Activated gamma-delta T cell (primary cell): ENCODE measurements around the gene TAF6L.
"Not testable (repeated sequence)": the region's sequence is repeated elsewhere in the genome, so short reads cannot be mapped to it uniquely, and the experiment has no call there.

Experiments used
- DNase-seq: peaks from one replicate; lab custom pipeline; 2025; lab: John Stamatoyannopoulos, UW
- total RNA-seq, 2 donors: gene quantifications; one replicate each; lab custom pipeline; 2026; lab: John Stamatoyannopoulos, UW

The TAF6L gene, protein sequence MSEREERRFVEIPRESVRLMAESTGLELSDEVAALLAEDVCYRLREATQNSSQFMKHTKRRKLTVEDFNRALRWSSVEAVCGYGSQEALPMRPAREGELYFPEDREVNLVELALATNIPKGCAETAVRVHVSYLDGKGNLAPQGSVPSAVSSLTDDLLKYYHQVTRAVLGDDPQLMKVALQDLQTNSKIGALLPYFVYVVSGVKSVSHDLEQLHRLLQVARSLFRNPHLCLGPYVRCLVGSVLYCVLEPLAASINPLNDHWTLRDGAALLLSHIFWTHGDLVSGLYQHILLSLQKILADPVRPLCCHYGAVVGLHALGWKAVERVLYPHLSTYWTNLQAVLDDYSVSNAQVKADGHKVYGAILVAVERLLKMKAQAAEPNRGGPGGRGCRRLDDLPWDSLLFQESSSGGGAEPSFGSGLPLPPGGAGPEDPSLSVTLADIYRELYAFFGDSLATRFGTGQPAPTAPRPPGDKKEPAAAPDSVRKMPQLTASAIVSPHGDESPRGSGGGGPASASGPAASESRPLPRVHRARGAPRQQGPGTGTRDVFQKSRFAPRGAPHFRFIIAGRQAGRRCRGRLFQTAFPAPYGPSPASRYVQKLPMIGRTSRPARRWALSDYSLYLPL
- 27.9 to 36.1 reads per million in 2 donors for total RNA-seq

DNA sequence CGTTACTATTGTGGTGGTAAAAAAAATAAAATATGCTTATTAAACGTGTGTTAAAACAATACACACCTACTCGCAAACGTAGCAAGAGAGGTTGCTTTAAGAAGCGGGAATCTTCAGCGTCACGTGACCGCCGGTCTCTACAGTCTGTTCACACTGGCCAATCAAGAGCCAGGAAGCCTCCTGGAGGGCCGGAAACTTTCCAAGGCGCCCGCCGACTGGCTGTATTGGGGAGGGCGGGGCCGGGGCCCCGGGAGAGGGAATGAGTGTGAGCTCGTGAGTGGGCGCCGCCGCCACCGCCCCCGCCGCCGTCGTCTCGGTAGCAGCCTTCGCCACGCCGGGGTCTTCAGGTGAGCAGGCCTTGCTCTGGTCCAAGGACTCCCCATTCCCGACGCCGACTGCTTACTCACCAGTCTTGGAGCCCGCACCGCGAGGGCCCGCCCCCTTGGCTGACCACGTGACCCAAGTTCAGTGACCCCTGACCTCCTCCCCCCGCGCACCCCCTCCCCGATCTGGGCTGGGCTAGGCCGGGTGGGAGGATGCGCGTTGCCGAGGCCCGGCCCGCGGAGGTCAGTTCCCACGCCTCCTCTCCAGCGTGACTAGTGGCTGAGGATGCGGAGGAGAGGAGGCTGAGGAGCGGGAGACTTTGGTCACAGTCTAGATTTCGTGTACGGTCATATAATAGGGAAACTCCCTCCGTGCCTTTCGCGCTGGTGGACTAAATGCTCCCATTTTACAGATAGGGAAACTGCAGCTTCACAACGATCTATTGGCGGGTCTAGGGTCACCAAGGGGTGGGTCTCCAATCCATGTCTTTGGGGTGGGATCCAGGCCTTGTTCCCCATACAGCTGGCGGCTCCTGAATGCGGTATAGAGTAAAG lies at the start of gene TAF6L:
Gene TAF6L (plus strand): TSS at position 253 of the 878 bp plus-strand sequence. CDS start 4,388 bp downstream, outside the sequence.
- DNase-seq, result peak; percentile 85

DNA sequence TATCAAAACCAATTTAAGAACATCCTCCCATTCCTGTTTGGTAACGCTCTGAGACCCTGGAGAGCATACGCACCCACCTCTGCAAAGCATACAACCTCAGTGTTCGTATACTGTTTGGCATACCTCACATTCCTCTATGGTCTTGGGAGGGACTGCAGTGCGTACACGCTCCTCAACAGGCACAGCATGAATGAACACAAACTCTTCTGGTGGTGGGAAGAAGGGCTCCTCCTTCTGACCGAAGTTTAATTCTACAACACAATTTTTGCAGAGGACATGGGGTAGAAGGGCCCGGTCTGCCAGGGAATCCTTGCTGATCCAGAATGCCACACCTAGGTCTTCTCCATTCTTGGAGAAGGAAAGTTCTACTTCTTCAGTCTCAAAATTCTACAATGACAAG lies 49.2 kb upstream of the TAF6L start:
- DNase-seq, result no peak

DNA sequence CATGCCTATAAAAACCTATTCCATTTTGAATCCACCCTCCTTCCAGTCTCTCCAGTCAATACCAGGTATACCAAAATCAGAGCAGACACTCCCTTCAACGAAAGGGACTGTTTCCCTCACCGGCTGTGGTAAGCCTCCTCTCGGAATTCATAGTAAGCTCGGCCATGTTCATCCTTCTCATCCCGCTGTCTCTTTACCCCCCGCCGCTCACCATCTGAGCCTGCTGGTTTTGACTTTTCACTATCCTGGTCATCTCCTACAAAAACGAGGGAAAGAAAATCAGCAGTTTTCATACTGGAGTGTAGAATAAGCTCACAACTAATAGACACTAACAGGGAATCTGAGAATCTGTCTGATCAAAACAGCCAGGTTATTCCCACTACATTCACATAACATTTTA lies 47.0 kb upstream of the TAF6L start:
- DNase-seq, result no peak

DNA sequence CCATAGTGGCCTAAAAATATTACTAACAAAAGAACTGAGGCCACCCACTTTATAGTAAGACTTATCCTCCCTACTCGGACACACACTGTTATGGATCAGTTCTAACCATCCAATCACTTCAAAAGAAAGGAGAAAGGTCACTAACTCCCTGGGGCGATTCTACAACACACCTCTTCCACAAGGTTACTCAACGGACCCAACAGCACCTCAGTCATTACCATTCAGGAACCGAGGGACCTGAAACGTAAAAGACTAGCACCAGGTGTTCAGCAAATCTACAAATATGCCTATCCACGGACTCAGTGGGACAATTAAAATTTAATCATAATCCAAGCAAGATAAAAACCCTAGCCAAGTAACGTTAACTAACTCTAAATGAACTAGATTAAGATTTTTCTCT lies 45.5 kb upstream of the TAF6L start:
- no peak for DNase-seq

DNA sequence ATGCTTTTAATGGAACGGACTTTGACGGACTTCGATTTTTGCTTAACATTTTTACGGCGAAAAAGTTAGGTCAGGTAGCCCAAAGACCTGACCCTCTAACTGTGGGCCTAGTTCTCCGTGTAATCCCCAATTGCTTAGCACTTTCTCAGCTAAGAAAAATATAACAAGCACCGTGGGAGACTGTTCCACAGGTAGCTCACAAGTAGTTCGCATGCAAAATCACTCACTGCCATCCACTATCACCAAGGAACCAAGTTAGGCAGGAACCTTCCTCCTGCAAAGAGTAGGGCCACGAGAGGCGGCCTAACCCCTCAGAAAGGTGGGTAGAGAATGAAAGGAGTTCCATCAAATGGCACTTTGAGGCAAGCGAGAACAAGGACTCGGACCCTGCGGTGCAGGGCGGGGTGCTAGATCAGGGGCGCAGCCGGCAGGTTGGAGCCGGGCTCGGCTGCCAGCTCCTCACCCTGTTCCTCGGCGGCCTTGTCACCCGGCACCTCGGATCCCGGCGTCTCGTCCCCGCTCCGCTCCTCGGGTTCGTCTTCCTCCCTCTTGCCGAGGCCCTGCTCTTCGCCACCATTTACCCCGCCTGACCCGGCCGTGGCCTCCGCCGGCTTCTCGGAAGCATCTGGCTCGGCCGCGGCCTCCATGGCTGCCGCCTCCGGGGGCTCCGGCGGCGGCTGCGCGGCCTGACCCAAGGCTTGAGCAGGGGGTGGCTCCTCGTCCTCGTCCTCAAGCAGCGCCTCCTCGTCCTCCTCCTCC lies 44.9 kb upstream of the TAF6L start:
- no peak for DNase-seq

DNA sequence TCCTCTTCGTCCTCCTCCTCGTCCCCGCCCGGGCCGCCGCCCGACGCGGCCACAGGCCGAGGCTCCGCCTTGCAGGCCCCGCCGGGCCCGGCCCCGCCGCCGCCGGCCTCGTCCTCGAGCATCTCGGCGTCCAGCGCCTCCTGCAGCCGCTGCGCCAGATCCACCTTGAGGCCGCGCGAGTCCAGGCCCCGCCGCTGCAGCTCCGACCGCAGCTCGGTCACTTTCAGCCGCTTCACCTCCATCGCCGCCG lies 44.4 kb upstream of the TAF6L start:
- DNase-seq, result no peak

DNA sequence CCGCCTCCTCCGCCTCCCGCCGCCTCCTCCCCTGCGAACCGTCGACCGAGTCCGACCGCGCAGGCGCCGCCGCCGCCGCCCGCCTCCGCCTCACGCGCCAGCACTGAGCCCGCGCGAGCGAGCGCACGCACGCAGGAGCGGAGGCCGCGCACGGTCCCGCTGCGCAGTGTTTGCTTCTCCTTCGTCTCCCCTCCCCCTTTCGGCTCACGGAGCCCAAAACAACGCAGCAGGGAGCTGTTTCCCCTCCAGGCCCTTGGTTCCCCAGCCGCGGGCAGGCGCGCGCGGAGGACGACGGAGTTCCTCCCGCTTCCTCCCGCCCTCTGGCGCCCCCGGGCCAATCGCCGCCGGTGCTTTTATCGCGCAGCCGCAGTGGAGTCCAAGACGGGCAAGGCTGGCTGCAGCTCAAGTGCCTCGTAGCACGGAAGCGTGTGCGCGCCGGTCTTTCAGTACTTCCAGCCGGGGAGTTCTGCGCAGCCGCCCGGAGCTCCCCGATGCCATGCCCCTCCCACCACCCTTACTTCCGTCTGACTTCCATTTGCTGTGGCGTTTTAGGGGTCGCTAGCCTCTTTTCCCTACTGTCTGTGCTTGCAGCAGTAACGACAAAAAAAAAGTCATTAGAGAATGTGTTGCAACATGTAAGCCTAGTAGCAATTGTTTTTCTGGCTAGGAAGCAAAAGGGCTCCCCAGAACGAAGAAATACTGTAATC lies 43.9 kb upstream of the TAF6L start, which contains the start of gene HNRNPUL2:
Gene HNRNPUL2 (minus strand): TSS at position 293 of the 707 bp plus-strand sequence. CDS start 301 bp downstream, outside the sequence.
- DNase-seq, result peak; percentile 99

DNA sequence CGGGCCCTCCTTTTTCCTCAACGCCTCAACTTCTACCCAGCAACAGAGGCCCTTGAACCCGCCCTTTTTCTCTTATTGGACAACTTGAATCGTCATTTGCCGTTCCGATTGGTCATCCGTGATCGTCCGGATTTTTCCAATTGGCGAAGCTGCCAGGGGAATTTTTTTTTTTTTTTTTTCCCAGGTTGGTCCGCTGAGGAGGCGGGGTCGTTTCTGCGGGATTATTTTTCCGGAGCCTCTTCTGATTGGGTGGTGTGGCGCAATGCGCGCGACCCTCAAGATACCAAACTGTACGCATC lies 43.4 kb upstream of the TAF6L start:
- no peak for DNase-seq

DNA sequence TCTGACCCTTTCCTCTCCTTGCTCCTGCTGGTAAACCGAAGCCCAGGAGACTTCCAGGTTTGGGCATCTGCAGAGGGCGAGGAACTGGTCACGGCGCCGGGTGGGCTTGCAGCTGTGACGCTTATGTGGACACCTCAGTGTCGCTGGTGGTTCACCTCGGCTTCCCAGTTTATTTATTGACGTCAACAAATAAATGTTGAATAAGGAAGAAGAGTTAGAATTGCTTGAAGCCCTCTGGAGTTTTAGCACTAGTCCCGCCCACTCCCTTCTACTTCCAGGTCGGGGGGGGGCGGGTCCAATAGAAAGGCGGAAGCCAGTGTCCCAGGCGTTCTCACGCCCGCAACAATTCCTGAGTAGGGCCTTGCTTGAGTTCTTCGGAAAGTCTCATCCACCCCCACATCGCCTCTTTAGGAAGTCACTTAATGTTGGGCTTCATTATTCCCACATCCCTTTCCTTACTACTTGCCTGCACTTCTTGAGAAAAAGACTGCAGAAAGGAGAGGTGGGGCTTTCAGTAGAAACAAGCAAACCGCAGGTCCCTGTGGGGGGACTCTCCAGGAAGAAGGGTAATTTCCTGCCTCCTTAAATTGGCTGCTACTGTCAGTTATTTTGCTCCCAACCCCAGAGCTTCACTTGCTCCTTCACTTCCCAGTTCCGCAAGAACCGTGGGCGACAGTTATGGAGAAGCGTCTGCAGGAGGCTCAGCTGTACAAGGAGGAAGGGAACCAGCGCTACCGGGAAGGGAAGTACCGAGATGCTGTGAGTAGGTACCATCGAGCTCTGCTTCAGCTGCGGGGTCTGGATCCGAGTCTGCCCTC lies 42.8 kb upstream of the TAF6L start, which contains the start of gene TTC9C:
Gene TTC9C (plus strand): TSS at position 316 of the 818 bp plus-strand sequence. CDS start 363 bp downstream, at position 679.
- DNase-seq, result peak; percentile 37

DNA sequence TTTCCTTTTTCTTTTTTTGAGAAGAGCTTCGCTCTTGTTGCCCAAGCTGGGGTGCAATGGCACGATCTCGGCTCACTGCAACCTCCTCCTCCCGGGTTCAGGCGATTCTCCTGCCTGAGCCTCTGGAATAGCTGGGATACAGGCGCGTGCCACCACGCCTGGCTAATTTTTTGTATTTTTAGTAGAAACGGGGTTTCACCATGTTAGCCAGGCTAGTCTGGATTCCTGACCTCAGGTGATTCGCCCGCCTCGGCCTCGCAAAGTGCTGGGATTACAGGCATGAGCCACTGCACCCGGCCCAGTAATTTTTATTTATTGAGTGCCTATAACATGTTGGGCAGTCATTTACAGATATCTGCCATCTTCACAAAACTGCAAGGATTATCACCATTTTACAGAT lies 41.1 kb upstream of the TAF6L start:
- not testable (repeated sequence) for DNase-seq

DNA sequence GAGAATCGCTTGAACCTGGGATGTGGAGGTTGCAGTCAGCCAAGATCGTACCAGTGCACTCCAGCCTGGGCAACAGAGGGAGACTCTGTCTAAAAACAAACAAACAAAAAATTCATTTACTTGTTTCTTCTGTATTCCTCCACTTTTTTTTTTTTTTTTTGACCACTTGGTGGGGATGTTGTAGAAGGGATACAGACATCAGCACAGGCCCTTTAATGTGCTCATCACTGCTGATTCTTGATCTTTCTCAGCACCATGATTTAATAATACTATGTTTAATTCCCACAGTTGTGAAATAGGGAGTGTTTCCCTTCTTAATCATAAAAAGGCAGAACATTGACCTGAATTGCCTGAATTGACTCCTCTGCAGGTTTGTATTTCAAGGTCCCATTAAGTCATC lies 38.4 kb upstream of the TAF6L start:
- DNase-seq, result no peak

DNA sequence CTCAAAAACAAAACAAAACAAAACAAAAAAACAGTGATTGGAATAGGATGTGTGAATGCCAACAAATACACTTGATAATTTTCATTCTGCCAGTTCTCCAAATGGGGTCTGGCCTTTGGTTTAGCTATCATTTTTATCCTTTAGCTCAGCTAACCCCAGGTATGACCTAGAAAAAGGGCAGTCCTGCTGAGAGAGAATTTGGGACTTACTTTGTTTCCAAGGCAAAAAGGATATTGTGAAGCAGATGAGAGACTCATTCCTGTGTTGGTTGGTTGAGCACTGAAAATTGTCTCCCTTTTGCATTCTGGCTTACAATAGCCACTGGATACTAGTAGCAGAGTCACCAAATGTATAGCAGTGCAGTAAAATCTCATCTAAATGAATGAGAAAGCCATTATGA lies 34.0 kb upstream of the TAF6L start:
- DNase-seq, result no peak

DNA sequence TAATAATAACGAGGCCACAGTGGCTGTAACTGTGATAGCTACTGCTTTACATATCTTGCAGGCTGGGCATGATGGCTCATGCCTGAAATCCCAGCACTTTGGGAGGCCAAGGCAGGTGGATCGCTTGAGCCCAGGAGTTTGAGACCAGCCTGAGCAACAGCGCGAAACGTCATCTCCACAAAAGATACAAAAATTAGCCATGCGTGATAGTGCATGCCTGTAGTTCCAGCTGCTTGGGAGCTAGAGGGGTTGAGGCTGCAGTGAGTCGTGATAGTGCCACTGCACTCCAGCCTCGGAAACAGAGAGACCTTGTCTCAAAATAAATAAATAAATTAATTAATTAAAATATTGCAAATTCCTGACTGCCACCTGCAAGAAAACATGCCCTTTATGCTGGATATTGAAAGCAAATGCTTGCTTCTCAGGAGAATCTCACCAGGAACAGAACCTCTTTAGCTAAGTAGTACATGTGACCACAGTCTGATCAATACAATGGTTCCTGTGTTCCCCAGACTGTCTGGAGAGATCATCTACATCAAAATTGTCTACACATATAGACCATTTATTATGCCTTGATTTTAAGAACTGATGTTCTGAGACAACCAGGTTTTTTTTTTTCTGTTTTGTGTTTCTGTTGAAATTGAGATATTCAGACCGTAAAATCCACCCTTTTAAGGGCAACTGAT lies 23.6 kb upstream of the TAF6L start:
- no peak for DNase-seq

DNA sequence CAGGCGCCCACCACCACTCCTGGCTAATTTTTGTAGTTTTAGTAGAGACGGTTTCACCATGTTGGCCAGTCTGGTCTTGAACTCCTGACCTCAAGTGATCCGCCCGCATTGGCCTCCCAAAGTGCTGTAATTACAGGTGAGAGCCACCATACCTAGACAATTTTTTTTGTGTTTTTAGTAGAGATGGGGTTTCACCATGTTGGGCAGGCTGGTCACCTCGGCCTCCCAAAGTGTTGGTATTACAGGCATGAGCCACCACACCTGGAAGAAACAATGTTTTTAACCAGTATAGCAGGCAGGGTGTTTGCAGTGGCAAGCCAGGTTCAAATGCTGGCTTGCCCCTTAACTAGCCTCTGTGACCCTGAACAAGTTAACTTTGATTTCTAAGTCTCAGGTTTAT lies 21.3 kb upstream of the TAF6L start:
- DNase-seq, result not testable (repeated sequence)

DNA sequence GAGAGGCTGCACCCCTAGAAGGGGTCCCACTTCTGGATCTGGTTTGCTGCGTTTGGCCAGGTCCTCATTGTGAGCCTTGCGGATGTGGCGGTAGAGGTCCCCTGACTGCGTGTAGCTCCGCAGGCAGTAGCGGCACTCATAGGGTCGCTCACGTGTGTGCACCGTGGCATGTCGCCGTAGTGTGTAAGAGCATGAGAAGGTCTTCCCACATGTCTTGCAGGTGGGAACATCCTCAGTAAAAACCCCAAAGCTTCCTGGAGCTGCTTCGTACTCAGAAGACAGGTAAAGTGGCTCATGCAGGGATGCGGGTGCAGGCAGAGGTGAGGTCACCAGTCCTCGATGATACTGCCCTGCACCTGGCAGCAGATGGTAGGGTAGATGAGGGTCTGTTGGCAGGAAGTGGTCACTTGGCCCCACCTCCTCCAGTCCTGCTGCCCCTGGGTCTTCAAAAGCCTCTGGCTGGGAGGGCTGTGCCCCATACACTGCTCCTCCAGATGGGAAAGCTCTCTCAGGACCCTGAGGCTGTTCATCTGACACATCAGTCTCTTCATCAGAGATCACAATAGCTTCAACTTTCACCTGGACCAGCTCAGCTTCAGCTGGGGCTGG lies 18.9 kb upstream of the TAF6L start:
- no peak for DNase-seq

DNA sequence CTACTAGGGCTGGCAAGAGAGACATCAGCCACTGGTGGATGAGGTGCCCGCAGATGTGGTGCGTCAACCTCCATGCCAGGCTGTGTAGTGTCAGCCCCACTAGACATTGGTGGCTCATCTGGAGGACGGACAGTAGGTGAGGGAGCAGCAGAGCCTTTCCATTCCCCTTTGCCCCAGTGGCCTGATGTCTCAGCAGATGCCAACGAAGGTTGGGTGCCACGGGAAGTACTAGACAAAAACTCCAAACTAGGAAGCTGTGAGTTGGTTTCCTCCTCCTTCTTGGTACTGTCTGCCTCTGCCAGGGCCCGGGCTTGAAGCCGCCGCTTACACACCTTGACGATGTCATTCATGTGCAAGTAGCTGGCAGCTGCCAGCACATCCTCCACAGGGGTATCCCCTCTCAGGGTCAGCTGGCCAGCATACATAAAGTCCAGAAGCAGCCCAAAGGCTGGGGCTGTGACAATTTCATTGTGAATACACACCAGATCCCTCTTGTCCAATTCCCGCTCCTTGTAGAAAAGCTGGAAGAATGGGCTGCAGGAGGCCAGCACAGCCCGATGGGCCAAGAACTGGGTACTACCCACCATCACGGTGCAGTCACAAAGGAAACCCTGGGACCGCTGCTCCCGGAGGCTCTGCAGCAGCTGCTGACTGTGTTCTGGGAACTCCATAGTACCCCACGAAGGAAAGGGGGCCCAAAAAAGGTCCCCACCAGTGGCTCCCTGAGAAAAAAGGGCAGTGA lies 18.0 kb upstream of the TAF6L start:
- DNase-seq, result no peak

DNA sequence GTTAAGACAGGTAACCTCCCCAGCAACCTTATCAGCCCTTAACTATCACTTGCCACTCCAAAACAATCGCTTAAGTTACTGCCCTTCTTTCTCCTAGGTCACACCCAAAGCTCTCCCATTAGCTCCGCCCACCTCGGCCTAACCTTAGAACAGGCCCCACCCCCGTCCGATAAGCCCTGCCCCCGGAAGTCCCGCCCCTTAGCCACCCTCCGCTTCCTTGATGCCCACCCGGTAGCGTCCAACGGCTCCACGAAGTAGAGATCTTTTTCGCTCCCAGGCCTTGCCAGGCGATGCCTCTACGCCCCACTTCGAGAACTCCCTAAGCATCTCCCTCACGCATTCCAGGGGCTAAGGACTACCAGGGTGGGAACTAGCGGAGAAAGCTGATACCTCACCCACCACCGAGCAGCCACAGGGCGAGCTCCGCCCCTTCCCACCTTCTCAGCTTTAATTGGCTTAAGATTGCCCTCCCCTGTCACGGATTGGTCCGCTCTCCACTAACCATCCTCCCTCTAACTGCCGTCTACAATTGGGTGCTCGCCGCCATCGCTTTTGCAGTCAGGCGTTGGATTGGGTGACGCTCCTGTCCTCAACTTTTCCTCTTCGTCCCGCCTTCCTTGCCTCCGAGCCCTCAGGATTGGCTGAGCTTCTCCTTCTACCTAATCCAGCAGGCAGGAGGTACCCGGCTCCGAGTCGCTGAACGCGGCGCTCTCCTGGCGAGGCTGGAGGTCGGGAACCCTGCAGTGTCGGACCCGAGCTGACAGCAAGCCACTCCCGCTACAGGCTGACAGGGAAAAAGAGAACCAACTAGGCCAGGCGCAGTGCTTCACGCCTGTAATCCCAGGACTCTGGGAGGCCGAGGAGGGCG lies 17.2 kb upstream of the TAF6L start, which contains the start of gene ZBTB3:
Gene ZBTB3 (minus strand): TSS at position 425 of the 868 bp plus-strand sequence. CDS start 496 bp downstream, outside the sequence.
- DNase-seq, result peak; percentile 69
